GM18870 (cell line): ENCODE data around the gene ACCS.

Experiments used
- ATAC-seq: cut with Tn5 transposase; IDR thresholded peaks from one replicate; pipeline ENCODE4 v1.9.1; 2021; ENCODE audit warnings: moderate library complexity; ENCODE audit not compliant: unreplicated experiment

The ACCS gene

DNA sequence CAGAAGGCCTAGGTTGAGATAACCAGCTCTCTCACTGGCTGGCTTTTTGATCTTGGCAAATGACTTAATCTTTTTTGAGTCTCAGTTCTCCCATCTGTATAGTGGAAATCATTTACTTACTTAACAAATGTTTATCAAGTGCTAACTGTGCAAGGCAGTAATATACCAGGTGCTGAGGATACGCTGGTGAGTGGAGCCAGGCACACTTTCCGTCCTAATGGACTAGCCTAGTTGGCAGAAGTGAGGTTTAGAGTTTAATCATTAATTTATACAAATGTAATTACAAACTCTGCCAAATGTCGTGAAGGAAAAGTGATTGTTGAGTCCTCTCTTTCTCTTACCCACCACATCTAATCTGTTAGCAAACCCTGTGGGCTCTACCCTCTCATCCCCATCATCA lies 62.7 kb downstream of the ACCS start:
- ATAC-seq = no peak

- ATAC-seq = no peak
Observed at GRCh38 chr11:44130751-44131150, 64.7 kb downstream of the ACCS start.

DNA sequence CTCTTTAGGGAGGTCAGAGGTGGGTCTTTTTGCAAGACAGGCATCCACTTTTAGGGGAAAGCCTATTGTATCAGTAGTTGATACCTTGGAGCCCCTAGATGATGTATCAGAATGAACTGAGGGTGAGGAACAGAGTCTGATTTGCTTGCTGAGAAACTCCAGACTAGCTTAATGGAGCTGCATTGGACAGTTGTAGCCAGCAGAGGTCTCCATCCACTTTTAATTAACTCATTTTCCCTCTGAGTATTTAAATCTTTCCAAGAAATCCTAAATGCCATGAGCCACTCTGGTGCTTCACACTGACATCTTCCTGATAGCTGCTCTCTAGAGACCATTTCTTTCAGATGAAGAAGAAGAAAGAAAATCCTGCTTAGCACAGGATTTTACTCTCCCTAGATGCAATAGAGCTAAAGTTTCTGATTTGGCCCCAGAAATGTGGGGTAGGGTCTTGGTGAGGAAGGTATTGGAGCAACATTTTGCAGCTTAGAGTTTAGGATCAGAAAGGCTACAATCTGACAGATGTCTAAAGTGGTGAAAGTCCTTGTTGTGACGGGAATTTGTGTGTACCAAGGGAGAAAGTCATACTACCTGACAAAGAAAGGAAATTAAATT lies 67.4 kb downstream of the ACCS start:
- ATAC-seq = no peak
